COLO668 (cell line): Measurements from ENCODE around the gene UBXN7.
"Not testable (repeated sequence)": the region's sequence is repeated elsewhere in the genome, so short reads cannot be mapped to it uniquely, and the experiment has no call there.

ENCODE experiments used
- DNase-seq: peaks from one replicate; lab custom pipeline; 2025; ENCODE audit not compliant: unreplicated experiment; lab: John Stamatoyannopoulos, UW

Gene UBXN7

GRCh38 chr3:196421668-196422067 lies 10.6 kb downstream of the UBXN7 start:
- DNase-seq, result not testable (repeated sequence)

GRCh38 chr3:196419386-196419785 lies 12.8 kb downstream of the UBXN7 start:
- DNase-seq, result no peak

GRCh38 chr3:196418601-196419000 lies 13.6 kb downstream of the UBXN7 start:
- no peak for DNase-seq

GRCh38 chr3:196414469-196414868 lies 17.8 kb downstream of the UBXN7 start:
- no peak for DNase-seq

- no peak for DNase-seq
These were observed 19.5 kb downstream of the UBXN7 start for GRCh38 chr3:196412704-196413103.

GRCh38 chr3:196409409-196409808 lies 22.8 kb downstream of the UBXN7 start:
- no peak for DNase-seq

- no peak for DNase-seq
These were observed 23.5 kb downstream of the UBXN7 start for GRCh38 chr3:196408565-196409300.

GRCh38 chr3:196406811-196407470 lies 25.3 kb downstream of the UBXN7 start:
- DNase-seq, result no peak

- DNase-seq, result no peak
These were observed 31.9 kb downstream of the UBXN7 start for GRCh38 chr3:196400331-196400730.

GRCh38 chr3:196399485-196399945 lies 32.7 kb downstream of the UBXN7 start:
- no peak for DNase-seq

GRCh38 chr3:196398782-196399181 lies 33.4 kb downstream of the UBXN7 start:
- no peak for DNase-seq

GRCh38 chr3:196397941-196398340 lies 34.3 kb downstream of the UBXN7 start:
- DNase-seq, result no peak

- DNase-seq, result no peak
These were observed 42.1 kb downstream of the UBXN7 start for GRCh38 chr3:196390116-196390515.

- DNase-seq, result no peak
These were observed 43.3 kb downstream of the UBXN7 start for GRCh38 chr3:196388956-196389355.

GRCh38 chr3:196387941-196388340 lies 44.3 kb downstream of the UBXN7 start:
- not testable (repeated sequence) for DNase-seq

- not testable (repeated sequence) for DNase-seq
These were observed 45.4 kb downstream of the UBXN7 start for GRCh38 chr3:196386797-196387196.

GRCh38 chr3:196386034-196386433 lies 46.2 kb downstream of the UBXN7 start:
- DNase-seq, result not testable (repeated sequence)

GRCh38 chr3:196385446-196385845 lies 46.8 kb downstream of the UBXN7 start:
- DNase-seq, result not testable (repeated sequence)

- DNase-seq, result no peak
These were observed 53.9 kb downstream of the UBXN7 start for GRCh38 chr3:196378146-196378841.

GRCh38 chr3:196377321-196377720 lies 54.9 kb downstream of the UBXN7 start:
- no peak for DNase-seq

GRCh38 chr3:196365736-196366135 lies 66.5 kb downstream of the UBXN7 start:
- DNase-seq, result no peak

- DNase-seq, result no peak
These were observed 71.6 kb downstream of the UBXN7 start for GRCh38 chr3:196360586-196360985.
